HG03378 (cell line): Measurements from ENCODE around the gene LIMS2.

Experiments
- ATAC-seq: cut with Tn5 transposase; IDR thresholded peaks from one replicate; pipeline ENCODE4 v1.9.1; 2021; ENCODE audit warnings: mild to moderate bottlenecking, moderate library complexity; ENCODE audit not compliant: unreplicated experiment

The LIMS2 gene

GRCh38 chr2:127607399-127607908 lies 67.9 kb downstream of the LIMS2 start:
- ATAC-seq = no peak

DNA sequence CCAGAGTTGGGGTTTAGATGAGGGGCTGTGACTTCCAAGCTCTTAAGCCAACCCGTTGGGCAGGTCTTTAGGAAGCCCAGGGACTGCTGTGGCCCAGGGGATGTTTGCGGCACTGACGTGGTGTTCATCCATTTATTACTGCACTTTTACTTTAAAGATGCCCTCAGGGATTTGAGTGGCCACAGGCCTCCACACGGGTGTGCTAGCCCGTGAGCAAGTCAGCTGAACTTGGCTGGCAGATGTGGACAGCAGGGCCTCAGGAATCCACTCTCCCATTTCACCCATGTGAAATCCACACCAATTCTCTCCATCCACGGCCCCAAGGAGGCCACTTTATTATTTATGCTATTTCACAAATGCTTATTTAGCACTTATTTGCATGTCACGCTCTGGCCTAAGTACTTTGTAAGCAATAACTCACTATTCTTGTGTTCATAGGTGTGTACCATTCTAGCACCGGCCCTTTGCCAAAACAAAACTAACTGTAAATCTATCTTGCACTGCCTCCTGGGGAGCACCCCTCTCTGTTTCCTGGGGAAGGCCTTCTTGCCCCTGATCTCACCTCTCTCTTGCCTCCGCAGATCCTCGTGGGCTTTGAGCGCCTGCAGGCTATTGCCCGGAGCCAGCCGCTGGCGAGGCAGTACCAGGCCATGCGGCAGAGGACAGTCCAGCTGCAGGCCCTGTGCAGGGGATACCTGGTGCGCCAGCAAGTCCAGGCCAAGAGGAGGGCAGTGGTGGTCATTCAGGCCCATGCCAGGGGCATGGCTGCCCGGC lies 68.5 kb downstream of the LIMS2 start:
- no peak for ATAC-seq

GRCh38 chr2:127605691-127606263 lies 69.6 kb downstream of the LIMS2 start:
- no peak for ATAC-seq

DNA sequence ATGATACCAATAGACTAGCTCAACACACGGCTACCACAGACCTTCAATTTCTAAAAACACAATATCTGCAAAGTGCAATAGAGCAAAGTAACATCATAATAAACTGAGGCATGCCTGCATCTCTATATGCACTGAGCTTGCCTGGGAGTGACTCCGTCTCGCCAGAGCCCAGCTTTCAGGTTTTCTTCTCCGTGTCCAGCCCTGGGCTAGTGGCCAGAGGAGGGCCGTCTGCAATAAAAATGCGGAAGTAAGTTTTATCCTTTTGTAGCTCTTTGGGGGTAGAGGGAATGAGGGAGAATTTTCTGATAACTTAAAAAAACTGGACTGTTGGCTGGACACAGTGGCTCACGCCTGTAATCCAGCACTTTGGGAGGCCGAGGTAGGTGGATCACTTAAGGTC lies 70.3 kb downstream of the LIMS2 start:
- ATAC-seq = no peak

DNA sequence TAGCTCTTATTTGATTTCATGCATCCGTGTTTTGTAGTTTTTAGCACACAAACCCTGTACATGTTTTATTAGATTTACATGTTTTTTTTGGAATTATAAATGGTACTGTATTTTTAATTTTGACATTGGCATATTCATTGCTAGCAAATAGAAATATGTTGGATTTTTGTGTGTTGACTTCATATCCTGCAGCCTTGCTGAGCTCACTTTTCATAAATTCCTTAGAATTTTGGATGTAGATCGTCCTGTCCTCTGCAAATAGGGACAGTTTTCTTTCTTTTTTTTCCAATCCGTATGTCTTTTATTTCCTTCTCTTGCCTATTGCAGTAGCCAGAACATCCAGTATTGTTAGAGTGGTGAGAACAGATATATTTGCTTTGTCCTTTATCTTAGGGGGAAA lies 76.1 kb downstream of the LIMS2 start:
- no peak for ATAC-seq

DNA sequence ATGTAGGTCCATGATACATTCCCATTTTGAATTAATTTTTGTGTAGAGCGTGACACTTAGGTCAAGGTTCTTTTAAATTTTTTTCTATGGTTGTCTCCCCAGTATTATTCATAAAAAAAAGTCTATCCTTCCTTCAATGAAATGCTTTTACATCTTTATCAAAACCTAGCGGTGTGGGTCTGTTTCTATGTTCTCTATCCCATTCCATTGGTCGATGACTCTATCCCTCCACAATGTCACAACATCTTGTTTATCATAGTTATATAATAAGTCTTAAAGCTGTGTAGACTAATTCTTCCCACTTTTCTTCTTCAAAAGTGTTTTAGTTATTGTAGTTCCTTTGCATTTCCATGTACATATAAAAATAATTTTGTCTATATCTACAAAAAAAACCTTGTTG lies 76.6 kb downstream of the LIMS2 start:
- ATAC-seq = no peak

- no peak for ATAC-seq
Observed at GRCh38 chr2:127597984-127598380, 77.3 kb downstream of the LIMS2 start.

DNA sequence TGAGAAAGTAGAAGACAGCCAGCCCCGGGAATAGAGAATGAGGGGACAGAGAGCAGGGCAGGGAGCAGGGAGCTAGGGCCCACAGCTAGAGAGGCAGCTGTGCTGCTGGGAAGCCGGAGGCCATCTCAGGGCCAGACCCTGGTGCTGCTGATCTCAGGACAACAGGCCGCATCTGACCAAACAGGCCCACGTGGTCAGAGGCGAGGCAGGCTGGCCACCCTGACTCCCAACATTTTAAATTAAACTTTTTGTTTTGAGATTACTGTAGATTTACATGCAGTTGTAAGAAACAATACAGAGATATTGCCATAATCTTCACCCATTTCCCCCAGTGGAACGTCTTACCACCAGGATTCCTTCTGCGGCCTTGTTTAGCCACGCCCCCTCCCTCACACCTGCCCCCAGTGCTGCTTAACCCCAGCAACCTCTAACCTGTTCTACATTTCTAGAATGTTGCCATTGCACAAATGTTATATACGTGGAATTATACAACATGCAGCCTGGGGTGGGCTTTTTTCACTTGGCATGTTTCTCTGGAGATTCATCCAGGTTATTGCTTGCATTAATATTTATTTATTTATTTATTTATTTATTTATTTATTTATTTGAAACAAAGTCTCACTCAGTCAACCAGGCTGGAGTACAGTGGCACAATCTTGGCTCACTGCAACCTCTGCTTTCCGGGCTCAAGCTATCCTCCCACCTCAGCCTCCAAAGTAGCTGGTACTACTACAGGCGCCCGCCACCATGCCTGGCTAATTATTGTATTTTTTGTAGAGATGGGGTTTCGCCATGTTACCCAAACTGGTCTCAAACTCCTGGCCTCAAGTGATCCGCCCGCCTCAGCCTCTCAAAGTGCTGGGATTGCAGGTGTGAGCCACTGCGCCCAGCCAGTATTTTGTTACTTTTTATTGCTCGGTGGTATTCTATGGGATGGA lies 78.0 kb downstream of the LIMS2 start:
- ATAC-seq = no peak

GRCh38 chr2:127596311-127597045 lies 78.9 kb downstream of the LIMS2 start:
- ATAC-seq = no peak

GRCh38 chr2:127594116-127594591 lies 81.2 kb downstream of the LIMS2 start:
- no peak for ATAC-seq

GRCh38 chr2:127593228-127594115 lies 81.9 kb downstream of the LIMS2 start:
- ATAC-seq = no peak

GRCh38 chr2:127592761-127593227 lies 82.5 kb downstream of the LIMS2 start:
- no peak for ATAC-seq

DNA sequence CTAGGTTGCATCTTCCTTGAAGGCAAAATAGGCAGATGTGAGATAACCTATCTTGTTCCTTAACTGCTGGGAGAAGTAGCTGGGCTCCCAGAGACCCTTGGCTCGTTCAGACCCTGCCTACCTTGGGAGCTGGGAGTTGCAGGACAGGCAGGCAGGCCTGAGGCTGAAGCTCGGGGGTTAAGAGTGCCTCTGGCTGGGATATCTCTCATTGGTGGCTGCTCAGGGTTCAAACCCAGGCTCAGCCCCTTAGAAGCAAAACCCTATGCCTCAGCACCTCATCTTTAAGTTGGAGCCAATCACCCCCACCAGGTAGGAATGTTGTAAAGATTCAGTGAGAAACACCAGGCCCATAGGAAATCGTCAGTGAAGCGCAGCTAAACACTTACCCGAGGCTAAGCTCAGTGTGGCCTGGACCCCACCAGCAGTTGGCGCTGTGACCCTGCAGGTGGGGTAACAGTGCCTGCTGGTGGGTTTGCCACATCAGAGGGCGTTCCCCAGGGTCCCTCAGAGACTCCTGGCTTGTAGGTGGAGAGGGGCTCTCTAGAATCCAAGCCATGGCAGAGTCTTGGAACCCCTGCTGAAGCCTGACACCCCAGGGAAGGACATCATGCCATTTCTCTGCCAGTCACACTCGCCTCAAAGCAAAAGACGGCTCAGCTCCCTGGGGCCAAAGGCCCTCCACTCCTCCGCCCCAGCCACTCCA lies 84.0 kb downstream of the LIMS2 start:
- ATAC-seq = peak; percentile 60

DNA sequence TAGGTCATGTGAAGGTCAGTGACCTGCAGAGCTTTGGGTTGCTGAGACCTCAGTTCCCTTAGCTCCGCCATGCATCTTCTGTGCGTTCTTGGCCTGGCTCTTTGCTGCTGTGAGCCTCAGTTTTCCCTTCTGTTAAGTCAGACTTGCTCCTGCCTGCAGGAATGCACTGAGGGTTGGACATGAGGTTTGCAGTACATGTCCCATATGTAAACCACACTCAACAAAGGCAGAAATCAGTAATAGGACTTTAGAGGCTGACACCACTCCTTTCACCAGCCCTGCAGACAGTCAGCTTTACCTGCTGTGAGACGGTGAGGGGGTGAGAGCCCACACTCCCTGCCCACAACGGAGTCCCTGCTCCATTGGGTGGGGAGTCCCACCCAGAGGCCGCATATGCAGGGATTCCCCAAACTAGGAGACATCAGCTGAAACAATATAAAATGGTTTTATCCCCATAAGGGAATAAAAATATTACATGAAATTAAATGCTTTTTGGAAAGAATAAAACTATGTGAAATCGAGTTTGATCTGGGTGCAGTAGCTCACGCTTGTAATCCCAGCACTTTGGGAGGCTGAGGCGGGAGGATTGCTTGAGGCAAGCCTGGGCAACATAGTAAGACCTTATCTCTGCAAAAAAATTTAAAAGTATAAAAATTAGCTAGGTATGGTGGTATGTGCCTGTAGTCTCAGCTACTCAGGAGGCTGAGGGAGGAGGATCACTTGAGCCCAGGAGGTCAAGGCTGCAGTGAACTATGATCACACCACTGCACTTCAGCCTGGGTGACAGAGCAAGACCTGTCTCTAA lies 84.7 kb downstream of the LIMS2 start:
- ATAC-seq = no peak

DNA sequence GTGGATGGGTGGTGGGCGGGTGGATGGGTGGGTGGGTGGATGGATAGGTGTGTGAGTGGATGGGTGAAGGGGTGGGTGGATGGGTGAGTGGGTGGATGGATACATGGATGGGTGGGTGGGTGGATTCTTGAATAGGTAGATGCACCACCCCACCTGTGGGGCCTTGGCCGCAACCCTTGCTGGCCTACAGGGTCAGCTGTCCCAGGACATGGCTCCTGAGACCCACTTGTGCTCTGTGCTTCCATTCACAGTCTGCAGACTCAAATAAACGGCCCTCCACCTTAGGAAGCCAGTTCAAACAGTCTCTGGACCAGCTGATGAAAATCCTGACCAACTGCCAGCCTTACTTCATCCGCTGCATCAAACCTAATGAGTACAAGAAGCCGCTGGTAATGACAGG lies 85.5 kb downstream of the LIMS2 start:
- ATAC-seq = no peak

- no peak for ATAC-seq
Observed at GRCh38 chr2:127589358-127589757, 86.0 kb downstream of the LIMS2 start.
